Kidney capillary endothelial cell (primary cell): ENCODE results near the gene TBCD.

Experiments
- DNase-seq: peaks from one replicate; pipeline ENCODE4 v3.0.0-alpha.2; 2018; ENCODE audit warnings: low spot score

The TBCD gene

GRCh38 chr17:82871776-82872561, 120.1 kb downstream of the TBCD start:
- no peak for DNase-seq

GRCh38 chr17:82872591-82873520, 121.0 kb downstream of the TBCD start:
- DNase-seq, result no peak

GRCh38 chr17:82873521-82873920, 121.7 kb downstream of the TBCD start:
- no peak for DNase-seq

GRCh38 chr17:82874011-82874835, 122.4 kb downstream of the TBCD start:
- no peak for DNase-seq

- no peak for DNase-seq
These were observed 123.6 kb downstream of the TBCD start for GRCh38 chr17:82875407-82875856.

GRCh38 chr17:82876149-82876548, 124.3 kb downstream of the TBCD start:
- DNase-seq, result no peak

GRCh38 chr17:82876602-82877379, 124.9 kb downstream of the TBCD start:
- peak; percentile 62 for DNase-seq

GRCh38 chr17:82878527-82878926, 126.7 kb downstream of the TBCD start:
- no peak for DNase-seq

GRCh38 chr17:82879241-82879640, 127.4 kb downstream of the TBCD start:
- DNase-seq, result no peak

GRCh38 chr17:82880620-82881323, 128.9 kb downstream of the TBCD start:
- DNase-seq, result no peak

- DNase-seq, result no peak
These were observed 129.5 kb downstream of the TBCD start for GRCh38 chr17:82881324-82881823.

- DNase-seq, result no peak
These were observed 130.2 kb downstream of the TBCD start for GRCh38 chr17:82881900-82882714.

GRCh38 chr17:82882715-82883418, 131.0 kb downstream of the TBCD start:
- DNase-seq, result no peak

- no peak for DNase-seq
These were observed 131.7 kb downstream of the TBCD start for GRCh38 chr17:82883419-82884031.

GRCh38 chr17:82884341-82884969, 132.6 kb downstream of the TBCD start:
- no peak for DNase-seq

GRCh38 chr17:82884970-82885353, 133.1 kb downstream of the TBCD start:
- DNase-seq, result no peak

GRCh38 chr17:82887255-82888164, 135.6 kb downstream of the TBCD start:
- no peak for DNase-seq
